Adrenal gland (tissue), 5 donors: ENCODE measurements around the gene ASB2.

Source experiments
- CTCF ChIP-seq, 6 experiments: fragments of 450-650 bp in 4 of 6; fragments of 200-600 bp in 2 of 6; sonication (generic) in 1 of 6; IDR thresholded peaks; 1 replicate in 5 of 6; 2 replicates in 1 of 6; pipeline versions ENCODE4 v1.5.1 to v1.8.0; 2016 to 2021; ENCODE audit warnings: antibody characterized with exemption in 6 of 6, mild to moderate bottlenecking in 2 of 6, moderate library complexity in 1 of 6
- POLR2A ChIP-seq, 2 donors: fragments of 450-650 bp; IDR thresholded peaks; one replicate each; pipeline ENCODE4 v1.6.1; 2017; ENCODE audit warnings: antibody characterized with exemption in 2 of 2, mild to moderate bottlenecking in 2 of 2, moderate library complexity in 1 of 2
- donor health status: DM: no; HTN: no; CAD: no.

- TF ChIP-seq POLR2A (IDR thresholded peaks at IDR 0.05) (no peak), CTCF (IDR thresholded peaks at IDR 0.05) (no peak)
Observed at GRCh38 chr14:93998871-93999403, 22.6 kb upstream of the ASB2 start.
